ENCODE results near the gene RFC2.

DNA sequence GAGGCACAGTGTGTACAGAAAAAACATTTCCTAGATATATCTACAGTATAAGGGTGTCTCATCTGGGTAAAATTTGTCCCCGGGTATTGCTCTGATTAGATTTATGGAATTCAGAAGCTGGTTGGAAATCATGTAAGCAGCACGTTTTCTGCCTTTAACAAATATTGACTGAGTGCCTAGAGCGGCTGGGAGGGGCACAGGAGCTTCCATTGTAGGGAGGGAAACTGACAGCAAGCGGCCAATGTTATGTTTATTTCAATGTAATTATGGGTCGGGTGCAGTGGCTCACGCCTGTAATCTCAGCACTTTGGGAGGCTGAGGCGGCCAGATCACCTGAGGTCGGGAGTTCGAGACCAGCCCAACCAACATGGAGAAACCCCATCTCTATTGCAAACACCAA, 4.4 kb upstream of the RFC2 start:
- TF ChIP-seq, protein P1, sequence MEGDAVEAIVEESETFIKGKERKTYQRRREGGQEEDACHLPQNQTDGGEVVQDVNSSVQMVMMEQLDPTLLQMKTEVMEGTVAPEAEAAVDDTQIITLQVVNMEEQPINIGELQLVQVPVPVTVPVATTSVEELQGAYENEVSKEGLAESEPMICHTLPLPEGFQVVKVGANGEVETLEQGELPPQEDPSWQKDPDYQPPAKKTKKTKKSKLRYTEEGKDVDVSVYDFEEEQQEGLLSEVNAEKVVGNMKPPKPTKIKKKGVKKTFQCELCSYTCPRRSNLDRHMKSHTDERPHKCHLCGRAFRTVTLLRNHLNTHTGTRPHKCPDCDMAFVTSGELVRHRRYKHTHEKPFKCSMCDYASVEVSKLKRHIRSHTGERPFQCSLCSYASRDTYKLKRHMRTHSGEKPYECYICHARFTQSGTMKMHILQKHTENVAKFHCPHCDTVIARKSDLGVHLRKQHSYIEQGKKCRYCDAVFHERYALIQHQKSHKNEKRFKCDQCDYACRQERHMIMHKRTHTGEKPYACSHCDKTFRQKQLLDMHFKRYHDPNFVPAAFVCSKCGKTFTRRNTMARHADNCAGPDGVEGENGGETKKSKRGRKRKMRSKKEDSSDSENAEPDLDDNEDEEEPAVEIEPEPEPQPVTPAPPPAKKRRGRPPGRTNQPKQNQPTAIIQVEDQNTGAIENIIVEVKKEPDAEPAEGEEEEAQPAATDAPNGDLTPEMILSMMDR (IDR thresholded peaks at IDR 0.05): no peak
- TF ChIP-seq POLR2A (IDR thresholded peaks at IDR 0.05): no peak

All from right lobe of liver (tissue), 4 donors.